HEK293 (cell line): ENCODE measurements around the gene CC2D2A.

ENCODE experiments used
- CTCF ChIA-PET: fragments of 350-600 bp; formaldehyde crosslinking; extraction: SDS; loops from one replicate; lab custom pipeline; 2021; ENCODE audit warnings: antibody characterized with exemption; lab: Yijun Ruan, JAX
- POLR2A ChIA-PET: fragments of 300-600 bp; formaldehyde crosslinking; extraction: SDS; loops from one replicate; lab custom pipeline; 2020; ENCODE audit warnings: antibody characterized with exemption, inconsistent platforms; lab: Yijun Ruan, JAX
- H3K27ac ChIP-seq: fragments of 200-500 bp; sonication (Bioruptor generic); 2 replicates; pipeline ENCODE4 v1.5.1; 2014; ENCODE audit warnings: low read depth, low read length, control low read depth, inconsistent platforms; ENCODE audit errors: extremely low read depth
- H3K36me3 ChIP-seq, 2 experiments: fragments of 200-500 bp in 1 of 2; sonication (Bioruptor generic) in 1 of 2; 1 replicate in 1 of 2; 2 replicates in 1 of 2; pipeline ENCODE4 v1.5.1; 2014 to 2017; ENCODE audit warnings: inconsistent platforms in 2 of 2, low read length in 2 of 2; ENCODE audit not compliant: control insufficient read depth in 2 of 2, insufficient read depth in 1 of 2
- H3K4me1 ChIP-seq: fragments of 200-500 bp; sonication (Bioruptor generic); 2 replicates; pipeline ENCODE4 v1.5.1; 2014; ENCODE audit warnings: mild to moderate bottlenecking, low read length, inconsistent platforms; ENCODE audit not compliant: control insufficient read depth, insufficient read depth
- H3K4me3 ChIP-seq: 2 replicates; pipeline ENCODE4 v1.5.1; 2011; ENCODE audit warnings: low read depth, mild to moderate bottlenecking, control low read depth, low read length, moderate library complexity
- H3K9me3 ChIP-seq: fragments of 200-500 bp; sonication (Bioruptor generic); 2 replicates; pipeline ENCODE4 v1.5.1; 2014; ENCODE audit warnings: low read depth, low read length, inconsistent platforms; ENCODE audit not compliant: control insufficient read depth, insufficient read depth
- BCL11B ChIP-seq: fragments of 450-650 bp; formaldehyde crosslinking; IDR thresholded peaks from 2 replicates; pipeline ENCODE4 v1.5.1; 2016; ENCODE audit warnings: low read depth, missing biosample characterization, missing genetic modification characterization
- HOXA7 ChIP-seq: sonication (generic); formaldehyde crosslinking; IDR thresholded peaks from 2 replicates; pipeline ENCODE4 v1.8.1; 2022; ENCODE audit warnings: missing genetic modification reagents, borderline replicate concordance
- SCRT2 ChIP-seq: fragments of 450-650 bp; formaldehyde crosslinking; IDR thresholded peaks from 2 replicates; pipeline ENCODE4 v1.5.1; 2016; ENCODE audit warnings: missing biosample characterization, missing genetic modification characterization
- SETDB1 ChIP-seq: IDR thresholded peaks from one replicate; pipeline ENCODE4 v1.6.1; 2017; ENCODE audit warnings: mild to moderate bottlenecking, low read length, moderate library complexity, mixed read lengths; ENCODE audit not compliant: insufficient read length
- ZFP3 ChIP-seq: fragments of 450-650 bp; formaldehyde crosslinking; IDR thresholded peaks from 2 replicates; pipeline ENCODE4 v1.5.1; 2016; ENCODE audit warnings: low read depth, missing biosample characterization, missing genetic modification characterization
- ZNF157 ChIP-seq: fragments of 450-650 bp; formaldehyde crosslinking; IDR thresholded peaks from 2 replicates; pipeline ENCODE4 v1.5.1; 2016; ENCODE audit warnings: missing biosample characterization, missing genetic modification characterization
- ZNF350 ChIP-seq: fragments of 450-650 bp; formaldehyde crosslinking; IDR thresholded peaks from 2 replicates; pipeline ENCODE4 v1.5.0; 2017; ENCODE audit warnings: missing biosample characterization, mild to moderate bottlenecking, missing genetic modification characterization
- ZNF585B ChIP-seq: fragments of 450-650 bp; formaldehyde crosslinking; IDR thresholded peaks from 2 replicates; pipeline ENCODE4 v1.5.1; 2016; ENCODE audit warnings: missing biosample characterization, missing genetic modification characterization
- ZNF76 ChIP-seq: fragments of 450-650 bp; formaldehyde crosslinking; IDR thresholded peaks from 2 replicates; pipeline ENCODE4; 2016; ENCODE audit warnings: low read depth, missing biosample characterization, missing genetic modification characterization, borderline replicate concordance
- ZXDB ChIP-seq: fragments of 450-650 bp; formaldehyde crosslinking; IDR thresholded peaks from 2 replicates; pipeline ENCODE4 v1.5.1; 2016; ENCODE audit warnings: missing biosample characterization, missing genetic modification characterization
- TF ChIP-seq, protein P1 (sequence below): fragments of 450-650 bp; formaldehyde crosslinking; IDR thresholded peaks from 2 replicates; pipeline ENCODE4 v1.5.1; 2016; ENCODE audit warnings: missing biosample characterization, missing genetic modification characterization, low read depth
- TF ChIP-seq, protein P2 (sequence below): fragments of 450-650 bp; IDR thresholded peaks from 2 replicates; pipeline ENCODE4 v1.5.1; 2018; ENCODE audit warnings: missing biosample characterization, missing genetic modification characterization
- TF ChIP-seq, protein P3 (sequence below): fragments of 450-650 bp; formaldehyde crosslinking; IDR thresholded peaks from 2 replicates; pipeline ENCODE4 v1.5.1; 2016; ENCODE audit warnings: missing biosample characterization, missing genetic modification characterization
- TF ChIP-seq, protein P4 (sequence below): fragments of 450-650 bp; formaldehyde crosslinking; IDR thresholded peaks from 2 replicates; pipeline ENCODE4 v1.5.1; 2016; ENCODE audit warnings: missing biosample characterization, missing genetic modification characterization
- TF ChIP-seq, protein P5 (sequence below): fragments of 450-650 bp; formaldehyde crosslinking; conservative IDR thresholded peaks from 2 replicates; pipeline ENCODE4 v1.5.1; 2016; ENCODE audit warnings: low read depth, missing biosample characterization, missing genetic modification characterization
- TF ChIP-seq, protein P6 (sequence below): fragments of 450-650 bp; formaldehyde crosslinking; IDR thresholded peaks from 2 replicates; pipeline ENCODE4 v1.5.1; 2016; ENCODE audit warnings: missing biosample characterization, missing genetic modification characterization

The CC2D2A gene

DNA sequence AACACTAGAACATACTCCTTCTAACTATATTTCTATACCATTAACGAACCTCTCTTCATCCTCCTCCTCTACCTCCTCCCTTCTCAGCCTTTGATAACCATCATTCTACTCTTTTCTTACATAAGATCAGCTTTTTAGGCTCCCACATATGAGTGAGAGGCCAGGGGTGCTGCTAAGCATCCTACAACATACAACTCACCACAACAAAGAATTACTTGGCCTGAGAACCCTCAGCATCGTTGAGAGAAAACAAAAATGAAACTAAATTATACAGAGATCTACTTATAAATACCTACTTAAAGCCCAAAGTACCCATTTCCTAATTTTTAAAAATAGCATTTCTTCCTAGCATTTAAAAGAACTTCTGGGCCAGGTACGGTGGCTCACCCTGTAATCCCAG lies 77.7 kb downstream of the CC2D2A start:
- TF ChIP-seq HOXA7 (CRISPR knock-in tag): no peak
- TF ChIP-seq SETDB1: no peak
- TF ChIP-seq SCRT2 (tag by site-specific recombination): no peak
- TF ChIP-seq, protein P1, sequence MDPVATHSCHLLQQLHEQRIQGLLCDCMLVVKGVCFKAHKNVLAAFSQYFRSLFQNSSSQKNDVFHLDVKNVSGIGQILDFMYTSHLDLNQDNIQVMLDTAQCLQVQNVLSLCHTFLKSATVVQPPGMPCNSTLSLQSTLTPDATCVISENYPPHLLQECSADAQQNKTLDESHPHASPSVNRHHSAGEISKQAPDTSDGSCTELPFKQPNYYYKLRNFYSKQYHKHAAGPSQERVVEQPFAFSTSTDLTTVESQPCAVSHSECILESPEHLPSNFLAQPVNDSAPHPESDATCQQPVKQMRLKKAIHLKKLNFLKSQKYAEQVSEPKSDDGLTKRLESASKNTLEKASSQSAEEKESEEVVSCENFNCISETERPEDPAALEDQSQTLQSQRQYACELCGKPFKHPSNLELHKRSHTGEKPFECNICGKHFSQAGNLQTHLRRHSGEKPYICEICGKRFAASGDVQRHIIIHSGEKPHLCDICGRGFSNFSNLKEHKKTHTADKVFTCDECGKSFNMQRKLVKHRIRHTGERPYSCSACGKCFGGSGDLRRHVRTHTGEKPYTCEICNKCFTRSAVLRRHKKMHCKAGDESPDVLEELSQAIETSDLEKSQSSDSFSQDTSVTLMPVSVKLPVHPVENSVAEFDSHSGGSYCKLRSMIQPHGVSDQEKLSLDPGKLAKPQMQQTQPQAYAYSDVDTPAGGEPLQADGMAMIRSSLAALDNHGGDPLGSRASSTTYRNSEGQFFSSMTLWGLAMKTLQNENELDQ (tag by site-specific recombination): no peak
- no peak for TF ChIP-seq BCL11B (tag by site-specific recombination)
- TF ChIP-seq, protein P2, sequence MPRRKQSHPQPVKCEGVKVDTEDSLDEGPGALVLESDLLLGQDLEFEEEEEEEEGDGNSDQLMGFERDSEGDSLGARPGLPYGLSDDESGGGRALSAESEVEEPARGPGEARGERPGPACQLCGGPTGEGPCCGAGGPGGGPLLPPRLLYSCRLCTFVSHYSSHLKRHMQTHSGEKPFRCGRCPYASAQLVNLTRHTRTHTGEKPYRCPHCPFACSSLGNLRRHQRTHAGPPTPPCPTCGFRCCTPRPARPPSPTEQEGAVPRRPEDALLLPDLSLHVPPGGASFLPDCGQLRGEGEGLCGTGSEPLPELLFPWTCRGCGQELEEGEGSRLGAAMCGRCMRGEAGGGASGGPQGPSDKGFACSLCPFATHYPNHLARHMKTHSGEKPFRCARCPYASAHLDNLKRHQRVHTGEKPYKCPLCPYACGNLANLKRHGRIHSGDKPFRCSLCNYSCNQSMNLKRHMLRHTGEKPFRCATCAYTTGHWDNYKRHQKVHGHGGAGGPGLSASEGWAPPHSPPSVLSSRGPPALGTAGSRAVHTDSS (tag by site-specific recombination): no peak
- no peak for TF ChIP-seq ZNF157 (tag by site-specific recombination)
- no peak for TF ChIP-seq ZXDB
- TF ChIP-seq, protein P3, sequence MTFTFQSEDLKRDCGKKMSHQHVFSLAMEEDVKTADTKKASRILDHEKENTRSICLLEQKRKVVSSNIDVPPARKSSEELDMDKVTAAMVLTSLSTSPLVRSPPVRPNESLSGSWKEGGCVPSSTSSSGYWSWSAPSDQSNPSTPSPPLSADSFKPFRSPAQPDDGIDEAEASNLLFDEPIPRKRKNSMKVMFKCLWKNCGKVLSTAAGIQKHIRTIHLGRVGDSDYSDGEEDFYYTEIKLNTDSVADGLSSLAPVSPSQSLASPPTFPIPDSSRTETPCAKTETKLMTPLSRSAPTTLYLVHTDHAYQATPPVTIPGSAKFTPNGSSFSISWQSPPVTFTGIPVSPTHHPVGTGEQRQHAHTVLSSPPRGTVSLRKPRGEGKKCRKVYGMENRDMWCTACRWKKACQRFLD (tag by site-specific recombination): no peak
- TF ChIP-seq, protein P4, sequence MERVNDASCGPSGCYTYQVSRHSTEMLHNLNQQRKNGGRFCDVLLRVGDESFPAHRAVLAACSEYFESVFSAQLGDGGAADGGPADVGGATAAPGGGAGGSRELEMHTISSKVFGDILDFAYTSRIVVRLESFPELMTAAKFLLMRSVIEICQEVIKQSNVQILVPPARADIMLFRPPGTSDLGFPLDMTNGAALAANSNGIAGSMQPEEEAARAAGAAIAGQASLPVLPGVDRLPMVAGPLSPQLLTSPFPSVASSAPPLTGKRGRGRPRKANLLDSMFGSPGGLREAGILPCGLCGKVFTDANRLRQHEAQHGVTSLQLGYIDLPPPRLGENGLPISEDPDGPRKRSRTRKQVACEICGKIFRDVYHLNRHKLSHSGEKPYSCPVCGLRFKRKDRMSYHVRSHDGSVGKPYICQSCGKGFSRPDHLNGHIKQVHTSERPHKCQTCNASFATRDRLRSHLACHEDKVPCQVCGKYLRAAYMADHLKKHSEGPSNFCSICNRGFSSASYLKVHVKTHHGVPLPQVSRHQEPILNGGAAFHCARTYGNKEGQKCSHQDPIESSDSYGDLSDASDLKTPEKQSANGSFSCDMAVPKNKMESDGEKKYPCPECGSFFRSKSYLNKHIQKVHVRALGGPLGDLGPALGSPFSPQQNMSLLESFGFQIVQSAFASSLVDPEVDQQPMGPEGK (tag by site-specific recombination): no peak
- no peak for TF ChIP-seq ZNF585B
- TF ChIP-seq, protein P5, sequence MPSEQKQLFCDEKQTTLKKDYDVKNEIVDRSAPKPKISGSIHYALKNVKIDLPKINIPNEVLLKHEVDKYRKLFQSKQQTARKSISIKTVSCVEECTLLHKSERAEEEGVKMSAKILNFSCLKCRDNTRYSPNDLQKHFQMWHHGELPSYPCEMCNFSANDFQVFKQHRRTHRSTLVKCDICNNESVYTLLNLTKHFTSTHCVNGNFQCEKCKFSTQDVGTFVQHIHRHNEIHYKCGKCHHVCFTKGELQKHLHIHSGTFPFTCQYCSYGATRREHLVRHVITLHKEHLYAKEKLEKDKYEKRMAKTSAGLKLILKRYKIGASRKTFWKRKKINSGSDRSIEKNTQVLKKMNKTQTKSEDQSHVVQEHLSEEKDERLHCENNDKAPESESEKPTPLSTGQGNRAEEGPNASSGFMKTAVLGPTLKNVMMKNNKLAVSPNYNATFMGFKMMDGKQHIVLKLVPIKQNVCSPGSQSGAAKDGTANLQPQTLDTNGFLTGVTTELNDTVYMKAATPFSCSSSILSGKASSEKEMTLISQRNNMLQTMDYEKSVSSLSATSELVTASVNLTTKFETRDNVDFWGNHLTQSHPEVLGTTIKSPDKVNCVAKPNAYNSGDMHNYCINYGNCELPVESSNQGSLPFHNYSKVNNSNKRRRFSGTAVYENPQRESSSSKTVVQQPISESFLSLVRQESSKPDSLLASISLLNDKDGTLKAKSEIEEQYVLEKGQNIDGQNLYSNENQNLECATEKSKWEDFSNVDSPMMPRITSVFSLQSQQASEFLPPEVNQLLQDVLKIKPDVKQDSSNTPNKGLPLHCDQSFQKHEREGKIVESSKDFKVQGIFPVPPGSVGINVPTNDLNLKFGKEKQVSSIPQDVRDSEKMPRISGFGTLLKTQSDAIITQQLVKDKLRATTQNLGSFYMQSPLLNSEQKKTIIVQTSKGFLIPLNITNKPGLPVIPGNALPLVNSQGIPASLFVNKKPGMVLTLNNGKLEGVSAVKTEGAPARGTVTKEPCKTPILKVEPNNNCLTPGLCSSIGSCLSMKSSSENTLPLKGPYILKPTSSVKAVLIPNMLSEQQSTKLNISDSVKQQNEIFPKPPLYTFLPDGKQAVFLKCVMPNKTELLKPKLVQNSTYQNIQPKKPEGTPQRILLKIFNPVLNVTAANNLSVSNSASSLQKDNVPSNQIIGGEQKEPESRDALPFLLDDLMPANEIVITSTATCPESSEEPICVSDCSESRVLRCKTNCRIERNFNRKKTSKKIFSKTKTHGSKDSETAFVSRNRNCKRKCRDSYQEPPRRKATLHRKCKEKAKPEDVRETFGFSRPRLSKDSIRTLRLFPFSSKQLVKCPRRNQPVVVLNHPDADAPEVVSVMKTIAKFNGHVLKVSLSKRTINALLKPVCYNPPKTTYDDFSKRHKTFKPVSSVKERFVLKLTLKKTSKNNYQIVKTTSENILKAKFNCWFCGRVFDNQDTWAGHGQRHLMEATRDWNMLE: no peak
- no peak for TF ChIP-seq ZNF350 (tag by site-specific recombination)
- TF ChIP-seq, protein P6, sequence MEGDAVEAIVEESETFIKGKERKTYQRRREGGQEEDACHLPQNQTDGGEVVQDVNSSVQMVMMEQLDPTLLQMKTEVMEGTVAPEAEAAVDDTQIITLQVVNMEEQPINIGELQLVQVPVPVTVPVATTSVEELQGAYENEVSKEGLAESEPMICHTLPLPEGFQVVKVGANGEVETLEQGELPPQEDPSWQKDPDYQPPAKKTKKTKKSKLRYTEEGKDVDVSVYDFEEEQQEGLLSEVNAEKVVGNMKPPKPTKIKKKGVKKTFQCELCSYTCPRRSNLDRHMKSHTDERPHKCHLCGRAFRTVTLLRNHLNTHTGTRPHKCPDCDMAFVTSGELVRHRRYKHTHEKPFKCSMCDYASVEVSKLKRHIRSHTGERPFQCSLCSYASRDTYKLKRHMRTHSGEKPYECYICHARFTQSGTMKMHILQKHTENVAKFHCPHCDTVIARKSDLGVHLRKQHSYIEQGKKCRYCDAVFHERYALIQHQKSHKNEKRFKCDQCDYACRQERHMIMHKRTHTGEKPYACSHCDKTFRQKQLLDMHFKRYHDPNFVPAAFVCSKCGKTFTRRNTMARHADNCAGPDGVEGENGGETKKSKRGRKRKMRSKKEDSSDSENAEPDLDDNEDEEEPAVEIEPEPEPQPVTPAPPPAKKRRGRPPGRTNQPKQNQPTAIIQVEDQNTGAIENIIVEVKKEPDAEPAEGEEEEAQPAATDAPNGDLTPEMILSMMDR (tag by site-specific recombination): no peak
- TF ChIP-seq ZFP3: no peak
- TF ChIP-seq ZNF76 (tag by site-specific recombination): no peak
- TF ChIP-seq, all 188 proteins: peak for 0
- CTCF ChIA-PET: no interaction called here
- POLR2A ChIA-PET: no interaction called here
- H3K9me3 ChIP-seq: no peaks in the 10 kb centered on the region
- no peak overlapping the region for H3K27ac ChIP-seq
- no peaks in the 10 kb centered on the region for H3K4me1 ChIP-seq
- no peak overlapping the region for H3K4me3 ChIP-seq
- H3K36me3 ChIP-seq: no peaks in the 10 kb centered on the region
